A549 (cell line): Measurements from ENCODE around the gene CS.

Source experiments
- BHLHE40 ChIP-seq: IDR thresholded peaks from 2 replicates; pipeline ENCODE4 v1.6.1; 2012; ENCODE audit warnings: low read depth, low read length, inconsistent platforms
- CBX2 ChIP-seq: fragments of 200-600 bp; sonication (generic); IDR thresholded peaks from 2 replicates; pipeline ENCODE4 v1.6.1; 2016; ENCODE audit warnings: low read depth, mild to moderate bottlenecking, borderline replicate concordance
- EP300 ChIP-seq, 2 experiments: fragments of >200 bp; sonication (Bioruptor Twin); formaldehyde crosslinking; IDR thresholded peaks; 2 replicates in 1 of 2; 3 replicates in 1 of 2; pipeline ENCODE4 v1.6.1; 2016 to 2017
- KDM5A ChIP-seq: fragments of 200-600 bp; sonication (generic); IDR thresholded peaks from 2 replicates; pipeline ENCODE4 v1.6.1; 2016; ENCODE audit warnings: antibody characterized with exemption, mild to moderate bottlenecking
- NFE2L2 ChIP-seq: fragments of 150-350 bp; conservative IDR thresholded peaks from 2 replicates; pipeline ENCODE4 v1.6.1; 2014; ENCODE audit warnings: low read length
- POLR2A ChIP-seq: IDR thresholded peaks from 2 replicates; pipeline ENCODE4 v1.6.1; 2012; ENCODE audit warnings: mild to moderate bottlenecking, low read length
- TF ChIP-seq, protein P1 (sequence below): fragments of >200 bp; sonication (Bioruptor Twin); formaldehyde crosslinking; IDR thresholded peaks from 3 replicates; pipeline ENCODE4 v1.5.1; 2016
- TF ChIP-seq, protein P2 (sequence below): fragments of 250-450 bp; sonication (Bioruptor Pico); IDR thresholded peaks from 2 replicates; pipeline ENCODE4 v1.5.0; 2021; ENCODE audit warnings: mild to moderate bottlenecking, moderate library complexity, borderline replicate concordance
- TF ChIP-seq, protein P3 (sequence below): IDR thresholded peaks from 2 replicates; pipeline ENCODE4 v1.6.1; 2012

DNA sequence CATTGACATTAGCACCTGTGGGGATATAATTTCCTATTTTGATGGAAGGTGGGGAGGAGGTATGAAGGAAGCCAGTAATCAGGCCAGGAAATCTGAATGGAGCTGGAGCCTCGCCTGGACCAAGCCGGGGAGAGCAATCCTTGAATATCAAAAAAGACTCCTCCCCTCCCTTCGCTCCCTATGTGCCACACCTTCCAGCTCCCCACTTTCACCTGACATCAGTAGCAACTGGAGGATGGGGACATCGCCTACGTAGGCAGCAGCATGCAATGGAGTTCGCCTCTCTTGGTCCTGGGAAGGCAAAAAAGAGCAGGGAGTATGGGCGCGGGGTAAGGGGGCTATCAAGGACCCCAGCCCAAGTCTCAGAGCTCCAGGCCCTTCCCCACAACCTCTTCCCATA, 43.1 kb downstream of the CS start:
- TF ChIP-seq EP300 (IDR thresholded peaks at IDR 0.05) (no peak), NFE2L2 (no peak), POLR2A (no peak), BHLHE40 (no peak), KDM5A (no peak), CBX2 (no peak)
- TF ChIP-seq, protein P1, sequence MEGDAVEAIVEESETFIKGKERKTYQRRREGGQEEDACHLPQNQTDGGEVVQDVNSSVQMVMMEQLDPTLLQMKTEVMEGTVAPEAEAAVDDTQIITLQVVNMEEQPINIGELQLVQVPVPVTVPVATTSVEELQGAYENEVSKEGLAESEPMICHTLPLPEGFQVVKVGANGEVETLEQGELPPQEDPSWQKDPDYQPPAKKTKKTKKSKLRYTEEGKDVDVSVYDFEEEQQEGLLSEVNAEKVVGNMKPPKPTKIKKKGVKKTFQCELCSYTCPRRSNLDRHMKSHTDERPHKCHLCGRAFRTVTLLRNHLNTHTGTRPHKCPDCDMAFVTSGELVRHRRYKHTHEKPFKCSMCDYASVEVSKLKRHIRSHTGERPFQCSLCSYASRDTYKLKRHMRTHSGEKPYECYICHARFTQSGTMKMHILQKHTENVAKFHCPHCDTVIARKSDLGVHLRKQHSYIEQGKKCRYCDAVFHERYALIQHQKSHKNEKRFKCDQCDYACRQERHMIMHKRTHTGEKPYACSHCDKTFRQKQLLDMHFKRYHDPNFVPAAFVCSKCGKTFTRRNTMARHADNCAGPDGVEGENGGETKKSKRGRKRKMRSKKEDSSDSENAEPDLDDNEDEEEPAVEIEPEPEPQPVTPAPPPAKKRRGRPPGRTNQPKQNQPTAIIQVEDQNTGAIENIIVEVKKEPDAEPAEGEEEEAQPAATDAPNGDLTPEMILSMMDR: no peak
- TF ChIP-seq, protein P2, sequence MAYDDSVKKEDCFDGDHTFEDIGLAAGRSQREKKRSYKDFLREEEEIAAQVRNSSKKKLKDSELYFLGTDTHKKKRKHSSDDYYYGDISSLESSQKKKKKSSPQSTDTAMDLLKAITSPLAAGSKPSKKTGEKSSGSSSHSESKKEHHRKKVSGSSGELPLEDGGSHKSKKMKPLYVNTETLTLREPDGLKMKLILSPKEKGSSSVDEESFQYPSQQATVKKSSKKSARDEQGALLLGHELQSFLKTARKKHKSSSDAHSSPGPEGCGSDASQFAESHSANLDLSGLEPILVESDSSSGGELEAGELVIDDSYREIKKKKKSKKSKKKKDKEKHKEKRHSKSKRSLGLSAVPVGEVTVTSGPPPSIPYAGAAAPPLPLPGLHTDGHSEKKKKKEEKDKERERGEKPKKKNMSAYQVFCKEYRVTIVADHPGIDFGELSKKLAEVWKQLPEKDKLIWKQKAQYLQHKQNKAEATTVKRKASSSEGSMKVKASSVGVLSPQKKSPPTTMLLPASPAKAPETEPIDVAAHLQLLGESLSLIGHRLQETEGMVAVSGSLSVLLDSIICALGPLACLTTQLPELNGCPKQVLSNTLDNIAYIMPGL (CRISPR knock-in tag): no peak
- TF ChIP-seq, protein P3, sequence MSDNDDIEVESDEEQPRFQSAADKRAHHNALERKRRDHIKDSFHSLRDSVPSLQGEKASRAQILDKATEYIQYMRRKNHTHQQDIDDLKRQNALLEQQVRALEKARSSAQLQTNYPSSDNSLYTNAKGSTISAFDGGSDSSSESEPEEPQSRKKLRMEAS: no peak
